HT1080 (cell line): ENCODE data around the gene ACACB. TPM values are rescaled to one million over a fixed set of nuclear protein-coding genes. Genes with fewer than 3 reads are reported as not detected.

Experiments used
- DNase-seq: peaks from one replicate; pipeline ENCODE4 v3.0.0-alpha.2; 2015; ENCODE audit warnings: low read depth
- total RNA-seq: library from RNA; depleted of rRNA; stranded (reverse); fragments of >200 nt; shearing (Covaris generic); gene quantifications from 2 replicates; pipeline ENCODE4 v1.2.3, GENCODE V29; 2014; rRNA removed

The ACACB gene
- total RNA-seq, 1 experiment from 2014 or later, result 1.2 TPM

DNA sequence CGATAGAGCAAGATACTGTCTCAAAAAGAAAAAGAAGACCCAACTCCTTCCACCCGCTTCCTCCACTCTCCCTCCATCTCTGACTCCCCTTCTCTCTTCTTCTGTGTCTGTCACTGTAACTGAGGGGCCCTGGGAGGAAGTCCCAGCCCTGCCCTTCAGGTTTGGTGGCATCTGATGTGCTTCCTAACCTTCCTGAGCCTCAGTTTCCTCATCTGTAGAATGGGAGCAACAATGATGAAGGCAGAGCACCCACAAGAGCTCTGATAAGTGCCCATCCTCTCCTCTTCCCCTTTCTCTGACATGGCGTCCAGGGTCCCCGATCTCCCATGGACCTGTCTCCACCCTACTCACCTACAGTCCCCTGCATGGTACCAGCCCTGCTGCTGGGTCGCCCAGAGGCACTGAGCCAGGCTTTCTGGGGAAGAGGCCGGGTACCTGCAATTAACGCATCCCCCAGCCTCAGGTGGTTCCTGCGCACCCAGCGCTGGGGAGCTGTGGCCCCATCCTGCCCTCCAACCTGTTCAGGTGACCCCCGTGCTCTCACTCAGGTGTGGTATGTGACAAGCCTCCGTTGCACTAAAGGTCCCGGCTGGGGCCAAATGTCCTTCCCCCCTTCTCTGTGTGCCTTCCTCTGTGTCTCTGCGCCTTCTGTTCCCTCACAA is 179.5 kb downstream of the ACACB start:
- DNase-seq, result no peak

DNA sequence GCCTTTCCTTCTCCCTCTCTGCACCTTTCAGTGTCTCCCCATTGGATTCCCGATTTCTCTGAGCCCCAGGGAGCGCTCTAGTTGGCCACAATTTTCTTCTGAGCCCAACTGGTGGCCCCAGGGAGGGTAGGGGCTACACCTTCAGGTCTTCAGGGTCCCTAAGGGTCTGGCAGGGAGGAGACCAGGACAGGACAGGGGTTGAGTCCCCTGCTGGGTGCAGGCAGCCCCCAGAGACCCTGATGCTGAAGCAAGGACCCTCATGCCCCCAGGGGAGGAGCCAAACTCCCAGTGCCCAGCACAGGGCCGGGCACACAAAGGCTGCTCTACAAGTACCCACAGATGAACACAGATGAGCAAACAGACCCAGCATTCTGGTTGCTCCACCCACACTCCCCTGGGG is 180.0 kb downstream of the ACACB start:
- no peak for DNase-seq

GRCh38 chr12:109299849-109300248 is 183.5 kb downstream of the ACACB start:
- DNase-seq, result no peak

- peak; percentile 20 for DNase-seq
Measured at GRCh38 chr12:109301643-109302168, 185.3 kb downstream of the ACACB start.

- DNase-seq, result no peak
Measured at GRCh38 chr12:109302358-109302757, 186.0 kb downstream of the ACACB start.

DNA sequence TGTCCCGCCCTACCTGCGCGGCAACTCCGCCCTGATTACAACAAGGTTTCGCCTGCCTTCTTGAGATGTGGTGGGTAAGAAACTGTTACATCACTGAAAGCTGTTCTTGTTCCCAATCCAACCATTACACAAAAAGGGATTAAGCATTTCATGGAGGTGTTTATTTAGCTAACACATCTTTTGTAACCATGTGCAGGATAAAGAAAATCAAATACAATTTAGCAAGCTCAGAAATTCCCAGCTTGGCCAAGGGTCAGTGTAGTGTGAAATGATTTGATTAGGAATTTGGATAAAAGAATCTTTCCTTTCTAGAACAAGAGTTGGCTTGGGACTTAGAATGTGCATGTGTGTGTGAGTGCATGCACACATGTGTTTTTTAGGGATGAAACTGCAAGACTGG is 186.4 kb downstream of the ACACB start:
- DNase-seq, result no peak

- no peak for DNase-seq
Measured at GRCh38 chr12:109304485-109304884, 188.1 kb downstream of the ACACB start.

DNA sequence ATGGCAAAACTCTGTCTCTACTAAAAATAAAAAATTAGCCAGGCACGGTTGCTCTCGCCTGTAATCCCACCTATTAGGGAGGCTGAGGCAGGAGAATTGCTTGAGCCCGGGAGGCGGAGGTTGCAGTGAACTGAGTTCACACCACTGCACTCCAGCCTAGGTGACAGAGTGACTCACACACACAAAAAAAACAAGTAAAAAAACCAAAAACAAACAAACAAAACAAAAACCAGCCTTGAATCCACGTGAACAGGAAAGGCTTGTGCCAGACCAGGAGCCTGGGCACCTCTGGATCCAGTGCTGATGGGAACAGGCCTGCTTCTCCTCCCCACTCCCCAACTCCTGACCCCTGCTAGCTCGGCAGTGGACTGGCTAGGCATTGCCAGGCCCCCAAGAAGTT is 189.2 kb downstream of the ACACB start:
- no peak for DNase-seq

DNA sequence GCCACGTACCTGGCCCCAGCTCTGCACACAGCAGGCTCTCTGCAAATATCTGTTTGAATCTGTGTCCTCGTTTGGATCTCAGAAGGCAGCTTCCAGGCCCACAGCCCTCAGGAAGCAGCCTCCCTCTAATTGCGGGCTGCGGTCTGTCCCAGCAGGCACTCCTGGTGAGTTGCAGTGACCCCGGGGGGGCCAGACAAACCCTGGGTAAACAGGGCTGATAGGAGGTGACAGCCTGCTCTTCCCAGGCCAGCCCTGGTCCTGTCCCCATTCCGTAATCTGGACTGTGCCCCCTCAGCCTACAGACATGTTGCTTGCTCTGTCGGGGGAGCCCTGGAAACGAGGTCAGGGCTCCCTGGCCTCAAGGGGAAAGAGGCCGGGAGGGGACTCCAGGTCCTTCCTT is 190.7 kb downstream of the ACACB start:
- no peak for DNase-seq

- DNase-seq, result no peak
Measured at GRCh38 chr12:109308534-109309380, 192.4 kb downstream of the ACACB start, which contains the start of gene FOXN4. Gene FOXN4 (minus strand): TSS chr12:109309284. CDS start chr12:109308321, 963 bp downstream.

DNA sequence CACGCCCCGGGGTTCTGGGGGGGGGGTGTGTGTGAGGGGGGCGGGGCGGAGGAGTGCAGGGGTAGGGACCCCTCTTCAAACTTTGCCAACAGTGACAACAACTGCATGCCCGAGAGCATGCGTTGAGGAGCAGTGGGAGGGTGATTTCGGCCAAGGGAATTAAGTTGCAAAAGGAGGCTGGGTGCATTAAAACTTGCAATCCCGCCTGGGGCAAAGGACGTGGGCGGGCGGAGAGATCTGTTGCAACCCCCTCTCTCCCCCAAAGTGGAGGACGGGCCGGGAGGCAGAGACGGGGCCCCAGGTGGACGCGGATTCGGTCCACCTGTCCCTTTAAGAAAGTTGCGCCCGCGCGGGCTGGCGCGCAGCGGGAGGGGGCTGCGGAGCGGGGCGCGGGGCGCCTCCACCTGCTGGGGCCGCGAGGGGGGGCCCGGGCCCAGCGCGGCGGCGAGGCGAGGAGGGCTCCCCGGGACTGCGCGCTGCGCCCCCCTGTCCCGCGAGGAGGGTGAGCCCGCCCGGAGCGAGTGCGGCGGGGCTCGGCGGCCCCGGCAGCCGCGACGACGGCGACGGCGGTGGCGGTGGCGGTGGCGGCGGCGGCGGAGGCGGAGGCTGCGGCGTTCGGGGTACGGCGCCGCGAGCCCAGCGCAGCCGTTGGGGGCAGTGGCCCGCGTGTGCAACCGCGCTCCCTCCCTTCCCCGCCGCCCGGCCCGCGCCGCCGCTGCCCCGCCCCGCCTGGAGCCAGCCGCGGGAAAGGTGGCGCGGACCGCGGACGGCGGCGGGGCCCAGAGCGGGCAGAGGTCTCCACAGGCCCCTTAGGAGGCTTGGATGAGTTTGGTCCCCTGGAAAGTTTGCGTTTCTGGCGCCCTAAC is 193.2 kb downstream of the ACACB start:
- DNase-seq, result no peak

GRCh38 chr12:109310247-109311125 is 194.1 kb downstream of the ACACB start:
- no peak for DNase-seq

Other genes with a start within 250 kb of the ACACB start
- gene DAO, start 236.5 kb upstream of the ACACB start, total RNA-seq, result not detected in 2 replicates
- 0.06 and 0.07 TPM in 2 replicates for gene SVOP, start 95.5 kb upstream of the ACACB start, total RNA-seq
- 4.4 and 12.7 TPM in 2 replicates for gene USP30, start 64.0 kb upstream of the ACACB start, total RNA-seq
- gene ALKBH2, start 23.1 kb upstream of the ACACB start, total RNA-seq, result 42.7 and 49.1 TPM in 2 replicates
- 53.9 and 61.5 TPM in 2 replicates for gene UNG, start 19.0 kb upstream of the ACACB start, total RNA-seq
- gene FOXN4, start 192.7 kb downstream of the ACACB start, total RNA-seq, result not detected in 2 replicates
- not detected in 2 replicates for gene MYO1H, start 231.3 kb downstream of the ACACB start, total RNA-seq